Measurements from ENCODE around the gene CAB39.
"Not testable (repeated sequence)": the region's sequence is repeated elsewhere in the genome, so short reads cannot be mapped to it uniquely, and the experiment has no call there.

The CAB39 gene

GRCh38 chr2:230684270-230685168 lies 28.1 kb upstream of the CAB39 start:
- DNase-seq: no peak

- no peak for DNase-seq
Measured at GRCh38 chr2:230685178-230685577, 27.5 kb upstream of the CAB39 start.

GRCh38 chr2:230687498-230687897 lies 25.1 kb upstream of the CAB39 start:
- no peak for DNase-seq

- DNase-seq: no peak
Measured at GRCh38 chr2:230688490-230688889, 24.2 kb upstream of the CAB39 start.

GRCh38 chr2:230690439-230690838 lies 22.2 kb upstream of the CAB39 start:
- DNase-seq: peak; percentile 75

GRCh38 chr2:230691005-230691647 lies 21.5 kb upstream of the CAB39 start:
- DNase-seq: peak; percentile 99

GRCh38 chr2:230692760-230693159 lies 19.9 kb upstream of the CAB39 start:
- DNase-seq: peak; percentile 53

- DNase-seq: no peak
Measured at GRCh38 chr2:230693411-230693810, 19.2 kb upstream of the CAB39 start.

- peak; percentile 81 for DNase-seq
Measured at GRCh38 chr2:230694241-230694640, 18.4 kb upstream of the CAB39 start.

GRCh38 chr2:230695551-230695950 lies 17.1 kb upstream of the CAB39 start:
- DNase-seq: no peak

- no peak for DNase-seq
Measured at GRCh38 chr2:230696670-230697069, 16.0 kb upstream of the CAB39 start.

- peak; percentile 38 for DNase-seq
Measured at GRCh38 chr2:230697676-230698075, 15.0 kb upstream of the CAB39 start.

GRCh38 chr2:230698753-230699152 lies 13.9 kb upstream of the CAB39 start:
- not testable (repeated sequence) for DNase-seq

GRCh38 chr2:230700447-230700846 lies 12.2 kb upstream of the CAB39 start:
- DNase-seq: peak; percentile 32

GRCh38 chr2:230701308-230701707 lies 11.3 kb upstream of the CAB39 start:
- DNase-seq: no peak

- not testable (repeated sequence) for DNase-seq
Measured at GRCh38 chr2:230702457-230702856, 10.2 kb upstream of the CAB39 start.

- no peak for DNase-seq
Measured at GRCh38 chr2:230703514-230703913, 9.1 kb upstream of the CAB39 start.

GRCh38 chr2:230706053-230706521 lies 6.6 kb upstream of the CAB39 start:
- DNase-seq: no peak

- DNase-seq: no peak
Measured at GRCh38 chr2:230706966-230707365, 5.7 kb upstream of the CAB39 start.

- no peak for DNase-seq
Measured at GRCh38 chr2:230708204-230708603, 4.4 kb upstream of the CAB39 start.

GRCh38 chr2:230711224-230711623 lies 1.4 kb upstream of the CAB39 start:
- DNase-seq: no peak

- peak; percentile 30 for DNase-seq
Measured at GRCh38 chr2:230713331-230714135, 891 bp downstream of the CAB39 start.

- peak; percentile 62 for DNase-seq
Measured at GRCh38 chr2:230714136-230714480, 1.5 kb downstream of the CAB39 start.

Data from NCI-H226 (cell line).